Stimulated activated CD4-positive, alpha-beta T cell treated with anti-CD3 and anti-CD28 coated beads, Interleukin-1b, Interleukin-23, amount 100 ng/mL, for 4 hours (primary cell): Measurements from ENCODE around the gene DEGS2.

ENCODE experiments used
- DNase-seq, 2 donors: peaks; one replicate each; pipeline ENCODE4 v3.0.0-alpha.2; 2020; ENCODE audit warnings: low read depth in 2 of 2

The DEGS2 gene

GRCh38 chr14:100132161-100132902 is 27.1 kb downstream of the DEGS2 start:
- no peak for DNase-seq

- DNase-seq = no peak
Measured at GRCh38 chr14:100131181-100131580, 28.3 kb downstream of the DEGS2 start.

GRCh38 chr14:100130521-100130920 is 28.9 kb downstream of the DEGS2 start:
- DNase-seq = no peak

GRCh38 chr14:100129161-100129589 is 30.3 kb downstream of the DEGS2 start:
- no peak for DNase-seq

- DNase-seq = no peak
Measured at GRCh38 chr14:100128688-100129087, 30.8 kb downstream of the DEGS2 start.

- DNase-seq = no peak
Measured at GRCh38 chr14:100127853-100128455, 31.5 kb downstream of the DEGS2 start.

GRCh38 chr14:100126401-100126800 is 33.0 kb downstream of the DEGS2 start:
- DNase-seq = no peak

- no peak for DNase-seq
Measured at GRCh38 chr14:100124551-100125088, 34.8 kb downstream of the DEGS2 start.

- no peak for DNase-seq
Measured at GRCh38 chr14:100123618-100124017, 35.8 kb downstream of the DEGS2 start.

GRCh38 chr14:100122481-100123223 is 36.8 kb downstream of the DEGS2 start:
- no peak for DNase-seq

GRCh38 chr14:100121643-100122480 is 37.6 kb downstream of the DEGS2 start:
- no peak for DNase-seq

GRCh38 chr14:100120522-100121269 is 38.7 kb downstream of the DEGS2 start:
- no peak for DNase-seq

- DNase-seq = no peak
Measured at GRCh38 chr14:100119251-100119650, 40.2 kb downstream of the DEGS2 start.

GRCh38 chr14:100118396-100119011 is 40.9 kb downstream of the DEGS2 start:
- DNase-seq = no peak

- DNase-seq = no peak
Measured at GRCh38 chr14:100117633-100118395, 41.6 kb downstream of the DEGS2 start.

GRCh38 chr14:100117026-100117425 is 42.4 kb downstream of the DEGS2 start:
- no peak for DNase-seq

- no peak for DNase-seq
Measured at GRCh38 chr14:100116134-100116533, 43.3 kb downstream of the DEGS2 start.

- no peak for DNase-seq
Measured at GRCh38 chr14:100115726-100116125, 43.7 kb downstream of the DEGS2 start.

- no peak for DNase-seq
Measured at GRCh38 chr14:100115236-100115635, 44.2 kb downstream of the DEGS2 start.
